ENCODE results near the gene NFIC.

NFIC gene

GRCh38 chr19:3513229-3514140, 147.1 kb downstream of the NFIC start:
- Histone ChIP-seq H3K4me1 (ENCODE audit: control insufficient read depth, insufficient read depth, low read length) (peaks cover 3% of the 10 kb centered on the region), H3K9me3 (ENCODE audit: control insufficient read depth, insufficient read depth, low read length) (no peaks in the 10 kb centered on the region), H3K4me3 (ENCODE audit: low read length) (no peak overlapping the region), H3K27ac (ENCODE audit: low read length) (no peak overlapping the region), H3K27me3 (ENCODE audit: control insufficient read depth, insufficient read depth, low read length) (no peaks in the 10 kb centered on the region), H3K36me3 (ENCODE audit: control insufficient read depth, insufficient read depth, low read length) (peaks cover 2% of the 10 kb centered on the region; the same call in 1 of the 2 replicates)
- no peak for DNase-seq (ENCODE audit: low read depth, low spot score)
- no CpG with 5 or more reads among the region's 23 CpGs for WGBS (ENCODE audit: insufficient coverage, insufficient read length)

- Histone ChIP-seq H3K27me3 (ENCODE audit: control insufficient read depth, insufficient read depth, low read length) (no peaks in the 10 kb centered on the region), H3K4me1 (ENCODE audit: control insufficient read depth, insufficient read depth, low read length) (peaks cover 5% of the 10 kb centered on the region), H3K9me3 (ENCODE audit: control insufficient read depth, insufficient read depth, low read length) (no peaks in the 10 kb centered on the region), H3K27ac (ENCODE audit: low read length) (no peak overlapping the region), H3K4me3 (ENCODE audit: low read length) (no peak overlapping the region), H3K36me3 (ENCODE audit: control insufficient read depth, insufficient read depth, low read length) (peaks cover 2% of the 10 kb centered on the region; the same call in 1 of the 2 replicates)
- WGBS (ENCODE audit: insufficient coverage, insufficient read length) = no CpG with 5 or more reads among the region's 12 CpGs
- DNase-seq (ENCODE audit: low read depth, low spot score) = no peak
Observed at GRCh38 chr19:3514930-3515329, 148.5 kb downstream of the NFIC start.

- peaks cover 2% of the 10 kb centered on the region; the same call in 1 of the 2 replicates for H3K36me3 ChIP-seq (ENCODE audit: control insufficient read depth, insufficient read depth, low read length)
- DNase-seq (ENCODE audit: low read depth, low spot score) = no peak
- no CpG with 5 or more reads among the region's 15 CpGs for WGBS (ENCODE audit: insufficient coverage, insufficient read length)
- no peak overlapping the region for H3K4me3 ChIP-seq (ENCODE audit: low read length)
- no peak overlapping the region for H3K27ac ChIP-seq (ENCODE audit: low read length)
- H3K27me3 ChIP-seq (ENCODE audit: control insufficient read depth, insufficient read depth, low read length) = no peaks in the 10 kb centered on the region
- H3K4me1 ChIP-seq (ENCODE audit: control insufficient read depth, insufficient read depth, low read length) = peaks cover 5% of the 10 kb centered on the region
- H3K9me3 ChIP-seq (ENCODE audit: control insufficient read depth, insufficient read depth, low read length) = no peaks in the 10 kb centered on the region
Observed at GRCh38 chr19:3515891-3516422, 149.6 kb downstream of the NFIC start.

GRCh38 chr19:3516675-3517207, 150.4 kb downstream of the NFIC start:
- peaks cover 5% of the 10 kb centered on the region for H3K4me1 ChIP-seq (ENCODE audit: control insufficient read depth, insufficient read depth, low read length)
- H3K9me3 ChIP-seq (ENCODE audit: control insufficient read depth, insufficient read depth, low read length) = no peaks in the 10 kb centered on the region
- no CpG with 5 or more reads among the region's 15 CpGs for WGBS (ENCODE audit: insufficient coverage, insufficient read length)
- no peak overlapping the region for H3K4me3 ChIP-seq (ENCODE audit: low read length)
- H3K27ac ChIP-seq (ENCODE audit: low read length) = no peak overlapping the region
- no peaks in the 10 kb centered on the region for H3K27me3 ChIP-seq (ENCODE audit: control insufficient read depth, insufficient read depth, low read length)
- H3K36me3 ChIP-seq (ENCODE audit: control insufficient read depth, insufficient read depth, low read length) = peaks cover 2% of the 10 kb centered on the region; the same call in 1 of the 2 replicates
- no peak for DNase-seq (ENCODE audit: low read depth, low spot score)

- Histone ChIP-seq H3K4me1 (ENCODE audit: control insufficient read depth, insufficient read depth, low read length) (peaks cover 5% of the 10 kb centered on the region), H3K4me3 (ENCODE audit: low read length) (no peak overlapping the region), H3K9me3 (ENCODE audit: control insufficient read depth, insufficient read depth, low read length) (no peaks in the 10 kb centered on the region), H3K27me3 (ENCODE audit: control insufficient read depth, insufficient read depth, low read length) (no peaks in the 10 kb centered on the region), H3K36me3 (ENCODE audit: control insufficient read depth, insufficient read depth, low read length) (no peaks in the 10 kb centered on the region), H3K27ac (ENCODE audit: low read length) (no peak overlapping the region)
- no peak for DNase-seq (ENCODE audit: low read depth, low spot score)
- WGBS (ENCODE audit: insufficient coverage, insufficient read length) = no CpG with 5 or more reads among the region's 2 CpGs
Observed at GRCh38 chr19:3517638-3518037, 151.3 kb downstream of the NFIC start.

- Histone ChIP-seq H3K4me3 (ENCODE audit: low read length) (no peak overlapping the region), H3K36me3 (ENCODE audit: control insufficient read depth, insufficient read depth, low read length) (no peaks in the 10 kb centered on the region; the same call in 1 of the 2 replicates), H3K27me3 (ENCODE audit: control insufficient read depth, insufficient read depth, low read length) (no peaks in the 10 kb centered on the region), H3K9me3 (ENCODE audit: control insufficient read depth, insufficient read depth, low read length) (no peaks in the 10 kb centered on the region), H3K4me1 (ENCODE audit: control insufficient read depth, insufficient read depth, low read length) (peaks cover 4% of the 10 kb centered on the region), H3K27ac (ENCODE audit: low read length) (no peak overlapping the region)
- WGBS (ENCODE audit: insufficient coverage, insufficient read length) = no CpG with 5 or more reads among the region's 10 CpGs
- no peak for DNase-seq (ENCODE audit: low read depth, low spot score)
Observed at GRCh38 chr19:3518255-3518654, 151.9 kb downstream of the NFIC start.

GRCh38 chr19:3518659-3519058, 152.3 kb downstream of the NFIC start:
- H3K27ac ChIP-seq (ENCODE audit: low read length) = no peak overlapping the region
- peaks cover 4% of the 10 kb centered on the region for H3K4me1 ChIP-seq (ENCODE audit: control insufficient read depth, insufficient read depth, low read length)
- no peaks in the 10 kb centered on the region for H3K9me3 ChIP-seq (ENCODE audit: control insufficient read depth, insufficient read depth, low read length)
- no peaks in the 10 kb centered on the region for H3K27me3 ChIP-seq (ENCODE audit: control insufficient read depth, insufficient read depth, low read length)
- H3K36me3 ChIP-seq (ENCODE audit: control insufficient read depth, insufficient read depth, low read length) = no peaks in the 10 kb centered on the region; the same call in 1 of the 2 replicates
- WGBS (ENCODE audit: insufficient coverage, insufficient read length) = no CpG with 5 or more reads among the region's 2 CpGs
- H3K4me3 ChIP-seq (ENCODE audit: low read length) = no peak overlapping the region
- DNase-seq (ENCODE audit: low read depth, low spot score) = no peak
